ENCODE measurements around the gene RPS15. TPM values are rescaled to one million over a fixed set of nuclear protein-coding genes. Genes with fewer than 3 reads are reported as not detected.

RPS15 gene
- total and polyA plus RNA-seq, 2 of the 13 experiments (the other 11 are each of a cell fraction or from before 2014, with no cell fraction given): 695 to 1,411 TPM

GRCh38 chr19:1470305-1471009 lies 32.3 kb downstream of the RPS15 start (continued):
- 0 out of 2 replicates have a peak, but pooled peaks have one; percentile 9 for TF ChIP-seq MED13 (CRISPR knock-in tag; IDR thresholded peaks at IDR 0.05)
- TF ChIP-seq UBTF (CRISPR knock-in tag; IDR thresholded peaks at IDR 0.05): peak; percentile 65
- TF ChIP-seq, protein P1, sequence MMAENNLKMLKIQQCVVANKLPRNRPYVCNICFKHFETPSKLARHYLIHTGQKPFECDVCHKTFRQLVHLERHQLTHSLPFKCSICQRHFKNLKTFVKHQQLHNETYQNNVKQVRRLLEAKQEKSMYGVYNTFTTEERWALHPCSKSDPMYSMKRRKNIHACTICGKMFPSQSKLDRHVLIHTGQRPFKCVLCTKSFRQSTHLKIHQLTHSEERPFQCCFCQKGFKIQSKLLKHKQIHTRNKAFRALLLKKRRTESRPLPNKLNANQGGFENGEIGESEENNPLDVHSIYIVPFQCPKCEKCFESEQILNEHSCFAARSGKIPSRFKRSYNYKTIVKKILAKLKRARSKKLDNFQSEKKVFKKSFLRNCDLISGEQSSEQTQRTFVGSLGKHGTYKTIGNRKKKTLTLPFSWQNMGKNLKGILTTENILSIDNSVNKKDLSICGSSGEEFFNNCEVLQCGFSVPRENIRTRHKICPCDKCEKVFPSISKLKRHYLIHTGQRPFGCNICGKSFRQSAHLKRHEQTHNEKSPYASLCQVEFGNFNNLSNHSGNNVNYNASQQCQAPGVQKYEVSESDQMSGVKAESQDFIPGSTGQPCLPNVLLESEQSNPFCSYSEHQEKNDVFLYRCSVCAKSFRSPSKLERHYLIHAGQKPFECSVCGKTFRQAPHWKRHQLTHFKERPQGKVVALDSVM (CRISPR knock-in tag; IDR thresholded peaks at IDR 0.05): peak; percentile 49; the same call in 1 of the 2 replicates
- no peak for TF ChIP-seq PRPF4 (IDR thresholded peaks at IDR 0.05; ENCODE audit: low read depth, low read length, poor library complexity, severe bottlenecking)
- peak; percentile 71; the same call in 1 of the 2 replicates for TF ChIP-seq ATF7-NPFF (CRISPR knock-in tag; IDR thresholded peaks at IDR 0.05; ENCODE audit: low read depth)
- TF ChIP-seq ETV5 (CRISPR knock-in tag; IDR thresholded peaks at IDR 0.05; ENCODE audit: borderline replicate concordance): no peak
- TF ChIP-seq GMEB1 (CRISPR knock-in tag; IDR thresholded peaks at IDR 0.05; ENCODE audit: borderline replicate concordance): peak; percentile 7; the same call in 1 of the 2 replicates
- TF ChIP-seq HINFP (CRISPR knock-in tag; IDR thresholded peaks at IDR 0.05; ENCODE audit: low read depth): 0 out of 2 replicates have a peak, but pooled peaks have one; percentile 15
- 0 out of 2 replicates have a peak, but pooled peaks have one; percentile 18 for TF ChIP-seq CC2D1A (CRISPR knock-in tag; IDR thresholded peaks at IDR 0.05)
- TF ChIP-seq ZNF710 (CRISPR knock-in tag; IDR thresholded peaks at IDR 0.05; ENCODE audit: borderline replicate concordance): 0 out of 2 replicates have a peak, but pooled peaks have one; percentile 30
- no peak for TF ChIP-seq ZNF552 (CRISPR knock-in tag; IDR thresholded peaks at IDR 0.05; ENCODE audit: borderline replicate concordance)
- no peak for TF ChIP-seq TOE1 (CRISPR knock-in tag; IDR thresholded peaks at IDR 0.05)
- TF ChIP-seq SALL2 (CRISPR knock-in tag; IDR thresholded peaks at IDR 0.05): peak; percentile 23; the same call in 1 of the 2 replicates
- TF ChIP-seq YY1 (IDR thresholded peaks at IDR 0.05; ENCODE audit: insufficient read depth, insufficient replicate concordance, low read depth, low read length): peak; percentile 19
- no peak for TF ChIP-seq ZNF136 (CRISPR knock-in tag; IDR thresholded peaks at IDR 0.05; ENCODE audit: low read depth)
- TF ChIP-seq ZNF792 (CRISPR knock-in tag; IDR thresholded peaks at IDR 0.05): no peak
- TF ChIP-seq ELF3 (CRISPR knock-in tag; IDR thresholded peaks at IDR 0.05): peak; percentile 11; the same call in 1 of the 2 replicates
- 0 out of 2 replicates have a peak, but pooled peaks have one; percentile 14 for TF ChIP-seq ZMYM2 (CRISPR knock-in tag; IDR thresholded peaks at IDR 0.05)
